Measurements from ENCODE around the gene MC1R.
"Not testable (repeated sequence)": the region's sequence is repeated elsewhere in the genome, so short reads cannot be mapped to it uniquely, and the experiment has no call there.

MC1R gene

DNA sequence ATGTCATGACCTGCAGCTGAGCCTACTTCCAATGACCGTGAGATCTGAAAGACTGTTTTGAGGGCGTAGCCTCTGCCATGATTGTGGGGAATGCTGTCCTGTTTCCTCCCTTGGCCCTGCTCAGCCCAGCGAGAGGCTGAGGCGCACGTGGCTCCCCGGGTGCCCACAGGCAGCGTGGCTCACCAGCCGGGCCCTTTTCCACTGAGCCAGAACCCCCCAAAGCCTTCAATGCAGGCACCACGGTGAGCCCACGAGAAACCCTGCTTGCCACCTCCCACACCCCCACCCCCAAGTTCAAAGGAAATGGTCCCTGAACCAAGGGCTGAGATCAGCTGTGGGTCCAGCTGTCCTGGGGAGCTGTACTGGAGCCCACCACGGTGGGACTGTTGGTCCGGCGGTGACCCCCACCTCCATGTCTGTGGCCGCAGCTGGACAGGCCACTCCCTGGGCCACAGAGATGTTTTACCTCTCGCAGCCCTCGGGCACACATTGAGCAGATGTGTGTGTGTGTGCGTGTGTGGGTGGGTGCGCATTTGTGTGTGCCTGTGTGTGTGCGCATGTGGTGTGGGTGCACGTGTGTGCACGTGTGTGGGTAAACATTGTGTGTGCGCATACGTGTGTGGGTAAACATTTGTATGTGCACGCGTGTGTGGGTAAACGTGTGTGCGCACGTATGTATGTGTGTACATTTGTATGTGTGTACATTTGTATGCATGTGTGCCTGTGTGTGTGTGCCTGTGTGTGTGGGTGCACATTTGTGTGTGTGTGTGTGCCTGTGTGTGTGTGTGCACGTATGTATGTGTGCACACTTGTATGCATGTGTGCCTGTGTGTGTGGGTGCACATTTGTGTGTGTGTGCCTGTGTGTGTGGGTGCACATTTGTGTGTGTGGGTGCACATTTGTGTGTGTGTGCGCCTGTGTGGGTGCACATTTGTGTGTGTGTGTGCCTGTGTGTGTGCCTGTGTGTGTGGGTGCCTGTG is 5.0 kb upstream of the MC1R start:
- DNase-seq (ENCODE audit: low read depth in 2 of 2, low spot score in 1 of 2) = no peak

DNA sequence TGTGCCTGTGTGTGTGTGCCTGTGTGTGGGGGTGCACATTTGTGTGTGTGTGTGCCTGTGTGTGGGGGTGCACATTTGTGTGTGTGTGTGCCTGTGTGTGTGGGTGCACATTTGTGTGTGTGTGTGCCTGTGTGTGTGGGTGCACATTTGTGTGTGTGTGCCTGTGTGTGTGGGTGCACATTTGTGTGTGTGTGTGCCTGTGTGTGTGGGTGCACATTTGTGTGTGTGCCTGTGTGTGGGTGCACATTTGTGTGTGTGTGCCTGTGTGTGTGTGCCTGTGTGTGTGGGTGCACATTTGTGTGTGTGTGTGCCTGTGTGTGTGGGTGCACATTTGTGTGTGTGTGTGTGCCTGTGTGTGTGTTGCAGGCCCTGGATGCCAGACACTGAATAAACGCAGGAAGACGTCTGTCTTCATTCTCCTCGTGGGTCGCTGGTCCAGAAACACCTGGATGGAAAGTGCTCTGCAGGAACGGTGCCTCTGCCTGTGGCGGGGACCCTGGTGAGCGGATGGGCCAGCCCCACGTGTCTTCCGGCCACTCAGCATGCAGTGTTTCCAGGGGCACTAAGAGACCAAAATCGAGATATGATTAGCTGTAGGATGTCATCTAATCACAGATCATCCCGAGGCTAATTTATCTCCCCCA is 3.9 kb upstream of the MC1R start:
- DNase-seq (ENCODE audit: low read depth in 2 of 2, low spot score in 1 of 2) = not testable (repeated sequence)

DNA sequence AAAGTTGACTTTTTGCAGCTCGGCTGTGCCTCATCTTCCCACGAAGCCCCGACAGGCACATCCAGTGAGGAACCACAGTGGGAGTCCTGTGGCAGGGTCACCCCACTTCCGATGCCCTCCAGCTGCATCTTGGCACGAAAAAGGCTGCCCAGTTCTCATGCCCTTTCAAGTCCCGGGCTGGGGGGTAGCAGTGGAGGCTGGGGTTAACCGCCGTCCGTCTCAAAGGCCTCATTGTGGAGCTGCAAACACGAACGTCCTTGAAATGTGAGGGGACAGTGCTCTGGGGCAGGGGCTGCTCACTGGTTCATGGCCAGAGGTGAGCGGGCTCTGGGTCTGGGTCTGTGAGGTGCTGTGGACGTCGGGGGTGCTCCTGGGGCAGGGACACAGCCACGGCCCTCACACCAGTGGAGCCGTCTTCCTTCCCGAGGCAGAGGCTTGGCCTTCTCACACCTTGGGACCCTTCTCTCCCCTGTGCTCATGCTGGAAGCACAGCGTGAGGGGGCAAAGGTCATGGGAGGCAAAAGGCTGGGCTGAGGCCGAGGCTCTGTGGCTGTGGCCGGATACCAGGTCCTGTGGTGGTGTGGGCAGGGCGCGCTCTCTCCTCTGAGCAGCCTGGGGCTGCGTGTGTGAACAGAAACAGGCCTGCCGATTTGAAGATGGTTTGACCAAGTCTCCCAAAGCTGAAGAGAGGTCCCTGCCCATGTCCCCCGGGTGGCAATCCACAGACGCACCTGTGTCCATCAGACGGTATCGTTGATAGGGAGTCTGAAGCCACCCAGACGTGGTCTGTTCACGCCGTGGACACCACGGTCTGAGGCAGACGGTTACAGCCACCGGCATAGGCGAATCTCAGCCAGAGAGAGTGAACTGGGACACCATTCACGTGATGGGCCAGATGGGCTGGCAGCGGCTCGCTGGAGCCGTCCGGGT is 3.1 kb upstream of the MC1R start:
- no peak for DNase-seq (ENCODE audit: low read depth in 2 of 2, low spot score in 1 of 2)

DNA sequence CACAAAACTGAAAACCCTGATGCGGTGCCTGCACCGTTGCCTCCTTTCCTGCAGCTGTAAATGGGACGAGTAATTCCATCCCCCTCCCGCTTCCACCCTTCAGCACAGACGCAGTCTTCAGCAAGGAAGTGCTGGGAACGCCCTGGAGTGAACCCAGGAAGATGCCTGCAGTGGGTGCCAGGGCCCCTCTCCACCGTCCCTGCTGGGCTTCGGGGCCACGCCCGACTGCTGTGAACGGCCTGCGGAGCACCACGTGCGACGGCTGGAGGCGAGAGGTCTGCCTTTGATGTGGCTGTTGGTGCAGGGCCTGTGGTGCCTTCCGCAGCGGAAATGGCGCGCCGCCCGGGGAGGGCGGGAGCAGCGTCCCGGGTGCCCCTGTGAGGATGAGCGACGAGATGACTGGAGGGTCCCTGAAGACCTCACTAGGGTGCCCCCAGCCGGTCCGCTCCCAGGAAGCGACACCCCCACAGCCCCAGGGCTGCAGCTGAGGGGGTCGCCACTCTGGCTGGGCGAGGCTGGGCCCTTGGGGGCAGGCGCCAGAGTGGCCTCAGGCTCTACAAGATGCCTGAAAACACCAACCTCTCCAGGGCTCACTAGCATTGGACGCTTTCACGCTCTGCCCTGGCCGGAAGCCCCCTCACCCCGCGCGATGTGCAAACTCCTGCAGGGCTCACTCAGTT is 749 bp upstream of the MC1R start:
- peak; percentile 32 to 58 for DNase-seq (ENCODE audit: low read depth in 2 of 2, low spot score in 1 of 2)

DNA sequence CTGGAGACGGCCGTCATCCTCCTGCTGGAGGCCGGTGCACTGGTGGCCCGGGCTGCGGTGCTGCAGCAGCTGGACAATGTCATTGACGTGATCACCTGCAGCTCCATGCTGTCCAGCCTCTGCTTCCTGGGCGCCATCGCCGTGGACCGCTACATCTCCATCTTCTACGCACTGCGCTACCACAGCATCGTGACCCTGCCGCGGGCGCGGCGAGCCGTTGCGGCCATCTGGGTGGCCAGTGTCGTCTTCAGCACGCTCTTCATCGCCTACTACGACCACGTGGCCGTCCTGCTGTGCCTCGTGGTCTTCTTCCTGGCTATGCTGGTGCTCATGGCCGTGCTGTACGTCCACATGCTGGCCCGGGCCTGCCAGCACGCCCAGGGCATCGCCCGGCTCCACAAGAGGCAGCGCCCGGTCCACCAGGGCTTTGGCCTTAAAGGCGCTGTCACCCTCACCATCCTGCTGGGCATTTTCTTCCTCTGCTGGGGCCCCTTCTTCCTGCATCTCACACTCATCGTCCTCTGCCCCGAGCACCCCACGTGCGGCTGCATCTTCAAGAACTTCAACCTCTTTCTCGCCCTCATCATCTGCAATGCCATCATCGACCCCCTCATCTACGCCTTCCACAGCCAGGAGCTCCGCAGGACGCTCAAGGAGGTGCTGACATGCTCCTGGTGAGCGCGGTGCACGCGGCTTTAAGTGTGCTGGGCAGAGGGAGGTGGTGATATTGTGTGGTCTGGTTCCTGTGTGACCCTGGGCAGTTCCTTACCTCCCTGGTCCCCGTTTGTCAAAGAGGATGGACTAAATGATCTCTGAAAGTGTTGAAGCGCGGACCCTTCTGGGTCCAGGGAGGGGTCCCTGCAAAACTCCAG is 1.1 kb downstream of the MC1R start:
- DNase-seq (ENCODE audit: low read depth in 2 of 2, low spot score in 1 of 2) = no peak

DNA sequence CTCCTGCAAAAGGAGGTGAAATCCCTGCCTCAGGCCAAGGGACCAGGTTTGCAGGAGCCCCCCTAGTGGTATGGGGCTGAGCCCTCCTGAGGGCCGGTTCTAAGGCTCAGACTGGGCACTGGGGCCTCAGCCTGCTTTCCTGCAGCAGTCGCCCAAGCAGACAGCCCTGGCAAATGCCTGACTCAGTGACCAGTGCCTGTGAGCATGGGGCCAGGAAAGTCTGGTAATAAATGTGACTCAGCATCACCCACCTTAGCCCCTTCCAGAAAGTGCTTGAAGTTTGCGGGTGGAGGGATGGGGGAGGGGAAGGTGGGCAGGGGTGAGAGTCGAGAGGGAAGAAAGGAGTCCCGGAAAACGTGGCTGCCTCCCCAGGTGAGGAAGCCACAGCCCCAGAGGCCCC is 2.1 kb downstream of the MC1R start:
- DNase-seq (ENCODE audit: low read depth in 2 of 2, low spot score in 1 of 2) = no peak

DNA sequence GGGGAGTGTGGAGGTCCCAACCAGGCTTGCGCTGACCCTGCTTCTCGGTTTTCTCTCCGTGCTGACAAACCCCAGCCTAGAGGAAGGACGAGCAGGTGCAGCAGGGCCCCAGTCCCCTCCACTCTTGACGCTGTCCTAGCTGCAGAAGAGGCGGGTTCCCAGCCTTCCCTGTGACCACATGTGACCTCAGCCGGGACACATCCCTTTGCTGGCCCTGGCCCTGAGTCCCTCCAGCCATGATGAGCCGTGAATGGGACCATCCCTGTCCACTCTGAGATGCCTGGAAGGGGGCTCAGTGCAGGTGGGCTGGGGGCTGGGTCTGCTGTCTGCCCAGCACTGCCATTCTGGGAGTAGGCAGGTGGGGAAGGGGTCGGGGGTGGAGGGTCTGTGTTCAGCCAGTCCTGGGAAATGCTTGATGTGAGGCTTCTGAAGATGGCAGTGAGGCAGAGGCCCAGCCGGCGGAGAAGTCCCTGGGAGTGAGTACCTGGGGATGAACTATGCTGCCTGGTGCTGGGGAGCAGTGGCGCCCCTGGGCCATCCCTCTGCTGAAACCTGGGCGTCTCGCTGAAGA is 2.6 kb downstream of the MC1R start:
- no peak for DNase-seq (ENCODE audit: low read depth in 2 of 2, low spot score in 1 of 2)

DNA sequence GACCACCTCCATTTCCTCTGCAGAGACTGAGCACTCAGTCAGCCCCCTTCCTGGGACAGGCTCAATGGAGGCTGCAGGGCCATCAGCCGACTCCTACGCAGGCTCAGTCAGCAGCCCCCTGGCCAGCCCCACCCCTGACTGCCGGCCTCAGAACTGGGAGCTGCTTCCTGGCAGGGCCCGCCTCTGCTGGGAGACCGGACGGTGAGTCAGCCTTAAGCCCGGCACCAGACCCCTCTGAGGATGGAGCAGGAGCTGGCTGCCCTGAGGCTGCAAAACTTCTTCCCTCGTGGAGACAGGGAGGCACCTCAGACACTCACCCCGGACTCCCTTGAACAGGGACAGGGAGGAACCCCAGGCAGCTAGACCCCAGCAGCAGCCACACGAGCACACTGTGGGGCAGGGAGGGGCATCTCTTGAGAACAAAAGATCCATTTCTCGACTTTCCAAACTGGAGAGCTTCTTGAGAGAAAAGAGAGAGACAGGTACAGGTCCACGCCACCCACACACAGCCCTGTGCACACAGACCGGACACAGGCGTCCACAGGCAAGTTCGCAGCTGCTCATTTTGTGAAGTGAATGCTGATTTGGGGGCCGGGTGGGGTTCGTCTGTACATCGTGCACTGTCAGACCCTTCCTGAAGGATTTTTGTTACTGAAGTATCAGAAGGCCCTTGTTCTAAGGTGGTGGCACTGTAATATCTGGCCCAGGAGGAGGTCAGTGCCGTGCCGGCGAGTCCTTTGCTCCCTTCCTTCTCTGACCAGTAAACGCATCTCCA is 3.2 kb downstream of the MC1R start:
- no peak for DNase-seq (ENCODE audit: low read depth in 2 of 2, low spot score in 1 of 2)

DNA sequence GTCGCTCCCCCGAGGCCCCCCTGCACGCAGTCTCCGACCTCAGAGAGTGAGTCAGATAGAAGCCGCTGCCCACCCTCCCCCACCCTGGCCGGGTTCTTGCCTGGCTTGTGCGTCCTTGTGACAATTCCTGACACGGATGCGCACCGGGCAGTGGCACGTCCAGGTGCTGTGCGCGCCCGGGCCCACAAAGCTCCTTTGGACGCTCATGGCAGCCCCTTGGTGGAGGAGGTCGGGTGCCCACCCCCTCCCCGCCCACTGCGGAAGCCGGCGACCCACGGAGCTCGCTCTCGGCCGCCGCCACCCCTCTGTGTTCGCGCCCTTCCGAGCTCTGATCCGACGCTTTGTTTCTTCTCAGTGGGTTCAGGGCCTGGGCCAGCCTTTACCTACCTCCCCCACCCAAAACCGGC is 3.8 kb downstream of the MC1R start:
- no peak for DNase-seq (ENCODE audit: low read depth in 2 of 2, low spot score in 1 of 2)

DNA sequence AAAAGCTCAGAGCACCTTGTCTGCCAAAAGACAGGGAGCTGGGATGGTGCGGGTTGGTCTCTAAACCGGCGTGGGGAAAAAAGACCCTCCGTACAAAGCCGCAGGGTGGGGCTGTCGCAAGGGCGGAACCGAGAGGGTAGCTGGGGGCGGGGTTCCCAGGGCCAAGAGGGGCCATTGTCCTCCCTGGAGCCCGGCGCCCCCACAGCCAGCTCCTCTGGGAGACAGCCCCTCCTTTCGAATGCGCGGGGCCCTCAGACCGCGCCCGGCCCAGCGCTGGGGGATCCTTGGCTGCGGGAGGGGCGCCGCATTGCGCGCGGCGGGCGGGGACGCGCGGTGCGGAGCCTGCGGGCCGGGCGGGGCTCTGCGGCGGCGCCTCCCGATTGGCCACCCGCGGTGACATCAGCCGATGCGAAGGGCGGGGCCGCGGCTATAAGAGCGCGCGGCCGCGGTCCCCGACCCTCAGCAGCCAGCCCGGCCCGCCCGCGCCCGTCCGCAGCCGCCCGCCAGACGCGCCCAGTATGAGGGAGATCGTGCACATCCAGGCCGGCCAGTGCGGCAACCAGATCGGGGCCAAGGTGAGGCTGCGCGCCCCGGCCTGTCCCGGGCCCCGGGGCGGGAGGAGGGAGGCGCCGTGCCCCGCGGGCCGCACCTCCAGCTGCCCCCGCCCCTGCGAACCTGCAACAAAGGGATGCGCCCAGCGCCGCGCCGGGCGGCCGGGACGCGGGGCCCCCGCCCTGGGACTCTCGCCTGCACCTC is 4.4 kb downstream of the MC1R start, which contains the start of gene TUBB3:
Gene TUBB3 (plus strand): TSS at position 459 of the 756 bp plus-strand sequence. CDS start 60 bp downstream, at position 519.
- DNase-seq (ENCODE audit: low read depth in 2 of 2, low spot score in 1 of 2) = no peak

DNA sequence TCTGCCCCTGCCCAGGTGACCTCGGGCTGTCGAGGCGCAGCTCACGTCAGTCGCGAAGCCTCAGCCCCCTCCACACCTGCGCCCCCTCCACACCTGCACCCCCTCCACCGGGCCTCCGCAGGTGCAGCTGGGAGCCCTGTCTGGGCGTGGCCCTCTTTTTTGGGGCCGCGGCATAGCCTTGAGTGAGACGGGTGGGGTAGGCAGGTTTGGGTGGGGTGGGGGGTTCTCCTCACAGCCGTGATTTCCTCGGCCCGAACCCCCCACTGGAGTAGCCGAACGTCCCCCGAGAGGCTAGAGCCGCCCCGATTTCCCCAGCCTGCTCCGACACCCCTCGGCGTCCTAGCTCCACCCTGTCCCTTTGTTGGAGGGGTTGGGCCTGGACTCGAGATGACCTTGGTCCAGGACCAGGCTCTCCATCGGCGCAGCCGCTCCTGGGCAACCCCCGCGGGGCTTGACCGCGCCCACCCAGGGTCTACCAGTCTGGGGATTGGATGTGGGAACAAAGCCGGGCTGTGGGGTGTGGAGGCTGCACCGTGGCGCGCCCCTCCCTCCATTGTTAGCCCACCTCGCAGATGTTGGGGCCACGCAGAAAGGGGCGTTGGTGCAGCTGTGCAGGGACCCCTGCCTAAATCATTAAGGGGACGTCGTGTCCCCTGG is 5.1 kb downstream of the MC1R start:
- DNase-seq (ENCODE audit: low read depth in 2 of 2, low spot score in 1 of 2) = no peak

DNA sequence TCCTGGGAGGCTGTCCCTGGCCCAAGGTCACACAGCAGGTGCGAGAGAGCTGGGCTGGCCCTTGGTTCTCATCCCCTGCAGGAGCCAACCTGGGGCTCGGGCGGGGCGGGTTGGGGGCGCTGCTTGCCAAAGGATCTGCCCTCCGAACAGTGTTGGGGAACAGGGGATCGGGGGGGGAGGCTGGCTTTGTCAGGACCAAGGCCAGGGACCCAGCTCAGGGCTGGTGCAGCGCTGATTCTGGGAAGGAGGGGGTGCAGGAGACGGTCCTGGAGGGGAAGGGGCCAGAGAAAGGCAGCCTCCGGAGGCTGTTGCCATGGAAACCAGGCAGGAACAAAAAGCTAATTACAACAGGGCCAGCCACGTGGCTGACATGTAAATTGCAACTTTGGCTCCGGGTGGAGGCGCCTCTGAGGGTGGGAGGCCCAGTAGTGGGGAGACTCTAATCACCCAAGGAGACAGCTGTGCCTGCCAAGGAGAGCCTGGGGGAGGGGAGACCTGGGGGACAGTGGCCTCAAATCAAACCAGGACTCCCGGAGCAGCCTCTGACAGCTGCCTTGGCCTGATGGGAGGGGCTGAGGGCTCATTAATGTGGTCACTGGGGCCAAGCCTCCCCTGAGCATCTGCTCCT is 5.7 kb downstream of the MC1R start:
- no peak for DNase-seq (ENCODE audit: low read depth in 2 of 2, low spot score in 1 of 2)

DNA sequence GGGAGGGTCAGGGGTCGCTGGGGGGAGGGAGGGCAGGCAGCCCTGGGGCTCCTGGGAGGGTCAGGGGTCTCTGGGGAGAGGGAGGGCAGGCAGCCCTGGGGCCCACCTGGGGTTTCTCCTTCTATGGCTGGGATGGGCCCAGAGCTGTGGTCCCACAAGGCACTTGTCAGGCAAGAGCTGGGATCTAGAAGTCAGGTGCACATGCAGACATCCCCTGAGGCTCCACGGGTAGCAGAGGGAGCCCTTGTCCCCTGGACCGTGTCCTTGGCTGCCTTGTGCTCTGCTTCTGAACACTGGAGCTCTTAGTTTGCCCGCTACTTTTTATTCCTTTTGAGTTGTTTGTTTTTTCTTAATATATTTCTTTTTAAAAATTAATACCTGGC is 6.3 kb downstream of the MC1R start:
- DNase-seq (ENCODE audit: low read depth in 2 of 2, low spot score in 1 of 2) = no peak

DNA sequence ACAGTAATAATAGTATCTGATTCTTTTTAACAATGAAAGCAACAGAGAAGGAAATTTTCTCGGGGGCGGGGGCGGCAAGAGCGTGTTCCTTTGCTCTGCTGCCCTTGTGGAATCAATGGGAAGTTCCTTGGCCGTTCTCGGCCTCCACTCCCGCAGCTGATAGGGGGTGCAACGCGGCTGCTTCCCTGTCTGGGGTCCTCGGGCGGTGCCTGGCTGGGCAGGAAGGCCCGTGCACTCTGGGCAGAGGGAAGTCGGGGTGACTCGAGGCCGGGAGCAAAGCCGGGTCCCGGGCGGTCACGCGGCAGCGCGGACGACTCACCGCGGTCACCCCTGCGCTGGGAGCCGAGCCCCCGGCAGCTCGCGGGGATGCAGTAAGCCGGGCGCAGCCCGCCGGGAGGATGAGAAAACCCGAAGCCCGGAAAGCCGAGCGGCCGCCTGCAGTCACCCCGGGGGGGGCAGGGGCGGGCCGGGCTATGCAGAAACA is 7.0 kb downstream of the MC1R start:
- DNase-seq (ENCODE audit: low read depth in 2 of 2, low spot score in 1 of 2) = no peak

DNA sequence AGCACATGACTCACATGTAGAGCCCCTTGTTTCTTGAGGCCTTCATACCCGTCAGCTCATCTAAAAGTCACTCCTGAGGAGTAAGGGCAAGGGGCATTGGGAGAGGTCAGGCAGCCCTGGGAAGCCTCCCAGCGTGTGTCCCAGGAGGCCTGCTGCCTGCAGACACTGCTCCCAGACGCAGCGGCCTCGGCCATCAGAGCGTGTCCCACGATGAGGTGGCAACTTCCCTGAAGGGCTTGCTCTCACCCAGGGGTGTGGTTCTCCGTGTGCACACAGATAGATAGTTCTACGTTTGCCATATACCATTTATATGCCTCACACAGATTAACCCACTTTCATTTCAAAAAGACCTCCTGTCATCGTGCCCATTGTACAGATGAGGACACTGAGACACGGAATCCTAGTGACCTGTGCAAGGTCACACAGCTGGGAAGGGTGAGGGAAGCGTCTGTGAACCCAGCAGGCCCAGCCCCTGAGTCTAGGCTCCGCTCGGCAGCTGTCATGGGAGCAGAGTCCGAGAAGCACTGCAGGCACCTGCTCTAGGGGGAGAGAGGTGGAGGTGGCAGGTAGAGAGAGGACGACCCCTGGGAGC is 12.7 kb downstream of the MC1R start:
- DNase-seq (ENCODE audit: low read depth in 2 of 2, low spot score in 1 of 2) = no peak

DNA sequence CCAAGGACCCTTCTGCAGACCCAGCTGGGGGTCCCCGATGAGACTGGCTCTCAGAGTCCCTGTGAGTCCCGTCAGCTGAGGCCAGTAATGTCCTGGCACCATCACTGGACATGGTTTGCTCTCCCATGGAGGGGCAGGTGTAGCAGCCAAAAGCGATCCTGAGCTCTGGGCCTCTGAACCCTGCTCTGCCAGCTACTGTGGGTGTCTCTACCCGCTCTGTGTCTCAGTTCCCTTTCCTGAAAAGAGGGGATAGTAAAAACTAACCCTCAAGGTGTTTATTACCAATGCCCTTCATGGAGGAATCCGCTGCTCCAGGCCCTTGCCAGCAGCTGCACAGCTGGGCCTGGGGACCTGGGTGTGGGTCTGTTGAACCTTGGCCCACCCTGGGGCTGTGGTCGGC is 13.3 kb downstream of the MC1R start:
- no peak for DNase-seq (ENCODE audit: low read depth in 2 of 2, low spot score in 1 of 2)
